ENCODE results near the gene ATR. TPM values are rescaled to one million over a fixed set of nuclear protein-coding genes. Genes with fewer than 3 reads are reported as not detected.
"Not testable (repeated sequence)": the region's sequence is repeated elsewhere in the genome, so short reads cannot be mapped to it uniquely, and the experiment has no call there.

Gene ATR
- total and polyA plus RNA-seq, 7 donors = 3.7 to 11.1 (median 7.5) TPM

GRCh38 chr3:142595951-142596725 is 17.6 kb upstream of the ATR start, which contains the start of gene PLS1:
PLS1 (plus strand) TSS chr3:142596393; CDS start chr3:142664238, 67,845 bp downstream.
- WGBS, 3 donors = 0 to 1% (median 1%) methylated on average over 47 to 56 of the region's 56 CpGs
- peak within 1 kb of the TSS; percentile 83 for H3K4me3 ChIP-seq
- H3K27ac ChIP-seq = peak within 1 kb of the TSS; percentile 39
- H3K9me3 ChIP-seq = no peaks in the 10 kb centered on the region
- H3K36me3 ChIP-seq (ENCODE audit: insufficient read depth in 1 of 2, low read depth in 1 of 2) = no peaks in the 10 kb centered on the region
- ATAC-seq = peak; percentile 95 to 99 (median 98)
- peaks cover 3% of the 10 kb centered on the region for H3K4me1 ChIP-seq
- H3K27me3 ChIP-seq (ENCODE audit: insufficient read depth in 3 of 3, low read length in 2 of 3) = no peaks in the 10 kb centered on the region
- DNase-seq = peak; percentile 80 to 90
- TF ChIP-seq, protein P1, sequence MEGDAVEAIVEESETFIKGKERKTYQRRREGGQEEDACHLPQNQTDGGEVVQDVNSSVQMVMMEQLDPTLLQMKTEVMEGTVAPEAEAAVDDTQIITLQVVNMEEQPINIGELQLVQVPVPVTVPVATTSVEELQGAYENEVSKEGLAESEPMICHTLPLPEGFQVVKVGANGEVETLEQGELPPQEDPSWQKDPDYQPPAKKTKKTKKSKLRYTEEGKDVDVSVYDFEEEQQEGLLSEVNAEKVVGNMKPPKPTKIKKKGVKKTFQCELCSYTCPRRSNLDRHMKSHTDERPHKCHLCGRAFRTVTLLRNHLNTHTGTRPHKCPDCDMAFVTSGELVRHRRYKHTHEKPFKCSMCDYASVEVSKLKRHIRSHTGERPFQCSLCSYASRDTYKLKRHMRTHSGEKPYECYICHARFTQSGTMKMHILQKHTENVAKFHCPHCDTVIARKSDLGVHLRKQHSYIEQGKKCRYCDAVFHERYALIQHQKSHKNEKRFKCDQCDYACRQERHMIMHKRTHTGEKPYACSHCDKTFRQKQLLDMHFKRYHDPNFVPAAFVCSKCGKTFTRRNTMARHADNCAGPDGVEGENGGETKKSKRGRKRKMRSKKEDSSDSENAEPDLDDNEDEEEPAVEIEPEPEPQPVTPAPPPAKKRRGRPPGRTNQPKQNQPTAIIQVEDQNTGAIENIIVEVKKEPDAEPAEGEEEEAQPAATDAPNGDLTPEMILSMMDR (IDR thresholded peaks at IDR 0.05) = no peak
- intact Hi-C loops (cut with DNase I) = loop anchor here in 1 of 2 donors (5.0 to 10.0 kb wide), 2 partner anchors 129 to 396 kb away; partner anchors contain the start of gene TRPC1

DNA sequence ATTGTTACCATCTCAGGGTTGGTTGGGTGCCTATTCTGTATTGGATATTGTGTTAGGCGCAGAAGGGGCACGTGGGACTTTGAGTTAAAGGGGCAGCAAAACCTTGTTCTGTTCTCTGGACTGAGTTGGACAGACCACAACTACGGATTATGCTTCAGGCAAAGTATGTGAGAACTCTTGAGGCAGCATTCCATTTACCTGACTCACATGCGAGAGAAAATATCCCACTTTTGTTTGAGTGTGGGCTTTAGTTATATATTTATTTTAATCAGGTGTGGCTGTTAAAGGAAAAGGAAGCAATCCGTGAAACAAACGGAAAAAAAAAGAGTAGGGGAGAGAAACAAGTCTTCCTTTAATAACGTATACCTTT is 17.0 kb upstream of the ATR start:
- 14 to 20% (median 17%) methylated on average over 7 of the region's 7 CpGs for WGBS, 3 donors
- no peaks in the 10 kb centered on the region for H3K9me3 ChIP-seq
- DNase-seq (no peak), ATAC-seq (peak in 3 of 4 donors; percentile 21 to 32 (median 31))
- H3K4me3 ChIP-seq = peak overlapping the region; percentile 83
- H3K4me1 ChIP-seq = peaks cover 3% of the 10 kb centered on the region
- intact Hi-C loops (cut with DNase I) = loop anchor here in 1 of 2 donors (5.0 to 10.0 kb wide), 2 partner anchors 129 to 397 kb away; partner anchors contain the start of gene TRPC1
- H3K27ac ChIP-seq = peak overlapping the region; percentile 1
- no peaks in the 10 kb centered on the region for H3K27me3 ChIP-seq (ENCODE audit: insufficient read depth in 3 of 3, low read length in 2 of 3)
- no peaks in the 10 kb centered on the region for H3K36me3 ChIP-seq (ENCODE audit: insufficient read depth in 1 of 2, low read depth in 1 of 2)
- TF ChIP-seq, protein P1 (IDR thresholded peaks at IDR 0.05) = no peak

- H3K27ac ChIP-seq = no peak overlapping the region
- 29 to 36% (median 33%) methylated on average over 1 of the region's 1 CpG for WGBS, 3 donors
Measured at GRCh38 chr3:142595141-142595540, 16.6 kb upstream of the ATR start.

GRCh38 chr3:142592268-142592667 is 13.7 kb upstream of the ATR start:
- not testable (repeated sequence) for ATAC-seq; DNase-seq; H3K9me3 ChIP-seq; H3K36me3 ChIP-seq (ENCODE audit: insufficient read depth in 1 of 2, low read depth in 1 of 2); H3K27me3 ChIP-seq (ENCODE audit: insufficient read depth in 3 of 3, low read length in 2 of 3); H3K4me1 ChIP-seq; H3K27ac ChIP-seq; H3K4me3 ChIP-seq
- intact Hi-C loops (cut with DNase I) = loop anchor here in 1 of 2 donors (10.0 kb wide), 1 partner anchor 133 kb away; the partner anchor contains the start of gene TRPC1
- 90 to 98% (median 95%) methylated on average over 7 of the region's 7 CpGs for WGBS, 3 donors

More at GRCh38 chr3:142595141-142595540, 16.6 kb upstream of the ATR start:
- peaks cover 3% of the 10 kb centered on the region for H3K4me1 ChIP-seq
- H3K27me3 ChIP-seq (ENCODE audit: insufficient read depth in 3 of 3, low read length in 2 of 3) = no peaks in the 10 kb centered on the region
- no peaks in the 10 kb centered on the region for H3K9me3 ChIP-seq
- DNase-seq = no peak
- intact Hi-C loops (cut with DNase I) = loop anchor here in 1 of 2 donors (5.0 to 10.0 kb wide), 2 partner anchors 130 to 397 kb away; partner anchors contain the start of gene TRPC1
- TF ChIP-seq, protein P1 (IDR thresholded peaks at IDR 0.05) = no peak
- H3K36me3 ChIP-seq (ENCODE audit: insufficient read depth in 1 of 2, low read depth in 1 of 2) = no peaks in the 10 kb centered on the region
- no peak overlapping the region for H3K4me3 ChIP-seq
- no peak for ATAC-seq

GRCh38 chr3:142588703-142589102 is 10.2 kb upstream of the ATR start:
- Histone ChIP-seq H3K4me1 (no peaks in the 10 kb centered on the region), H3K9me3 (no peaks in the 10 kb centered on the region), H3K4me3 (no peak overlapping the region), H3K27me3 (ENCODE audit: insufficient read depth in 3 of 3, low read length in 2 of 3) (no peaks in the 10 kb centered on the region), H3K27ac (no peak overlapping the region), H3K36me3 (ENCODE audit: insufficient read depth in 1 of 2, low read depth in 1 of 2) (no peaks in the 10 kb centered on the region)
- DNase-seq (no peak), ATAC-seq (no peak)
- intact Hi-C loops (cut with DNase I) = no loop called here
- WGBS, 3 donors = 52 to 67% (median 62%) methylated on average over 1 of the region's 1 CpG
- TF ChIP-seq, protein P1 (IDR thresholded peaks at IDR 0.05) = no peak
